Retinal pigment epithelial cell (primary cell): ENCODE data around the gene MDC1.
"Not testable (repeated sequence)": the region's sequence is repeated elsewhere in the genome, so short reads cannot be mapped to it uniquely, and the experiment has no call there.

Source experiments
- DNase-seq: peaks from one replicate; pipeline ENCODE4 v3.0.0-alpha.2; 2010; ENCODE audit warnings: low read depth
- H3K4me3 ChIP-seq: 2 replicates; pipeline ENCODE4 v1.5.1; 2011; ENCODE audit warnings: mild to moderate bottlenecking, low read length, control low read depth, moderate library complexity
- CTCF ChIP-seq: conservative IDR thresholded peaks from 2 replicates; pipeline ENCODE4 v1.5.1; 2011; ENCODE audit warnings: low read depth, low read length, control low read depth, inconsistent platforms

The MDC1 gene

GRCh38 chr6:30664994-30665767 lies 51.9 kb downstream of the MDC1 start:
- no peak for TF ChIP-seq CTCF
- no peak for DNase-seq
- H3K4me3 ChIP-seq, result no peak overlapping the region

GRCh38 chr6:30657922-30658321 lies 59.2 kb downstream of the MDC1 start:
- DNase-seq, H3K4me3 ChIP-seq: not testable (repeated sequence)

- H3K4me3 ChIP-seq, result no peak overlapping the region
- no peak for DNase-seq
- no peak for TF ChIP-seq CTCF
These were observed 59.6 kb downstream of the MDC1 start for GRCh38 chr6:30657454-30657853.

GRCh38 chr6:30656513-30656912 lies 60.6 kb downstream of the MDC1 start:
- no peak for DNase-seq
- no peak overlapping the region for H3K4me3 ChIP-seq
- TF ChIP-seq CTCF, result no peak

GRCh38 chr6:30655743-30656094 lies 61.4 kb downstream of the MDC1 start:
- H3K4me3 ChIP-seq, result no peak overlapping the region
- TF ChIP-seq CTCF, result no peak
- DNase-seq, result no peak

- TF ChIP-seq CTCF, result no peak
- no peak for DNase-seq
- H3K4me3 ChIP-seq, result no peak overlapping the region
These were observed 62.0 kb downstream of the MDC1 start for GRCh38 chr6:30654798-30655742.

GRCh38 chr6:30651143-30651542 lies 65.9 kb downstream of the MDC1 start:
- no peak for TF ChIP-seq CTCF
- H3K4me3 ChIP-seq, result no peak overlapping the region
- DNase-seq, result no peak
